CD14-positive monocyte (primary cell): ENCODE results near the gene PSMB2. TPM values are rescaled to one million over a fixed set of nuclear protein-coding genes. Genes with fewer than 3 reads are reported as not detected.

Source experiments
- DNase-seq, 3 donors: peaks; one replicate each; pipeline ENCODE4 v3.0.0-alpha.2; 2011 to 2022
- H2AFZ ChIP-seq: 2 replicates; pipeline ENCODE4 v1.6.0; 2012; ENCODE audit warnings: mild to moderate bottlenecking, low read depth, low read length, inconsistent platforms; ENCODE audit not compliant: insufficient read depth, poor library complexity, severe bottlenecking
- H3K27ac ChIP-seq, 2 donors: 1 replicate in 1 of 2; 2 replicates in 1 of 2; pipeline ENCODE4 v1.5.1; 2012 to 2013; ENCODE audit warnings: low read length in 2 of 2, control low read depth in 1 of 2, inconsistent platforms in 1 of 2, low read depth in 1 of 2, mild to moderate bottlenecking in 1 of 2
- H3K27me3 ChIP-seq, 2 donors: one replicate each; pipeline versions ENCODE4 v1.6.0 to v1.6.1; 2011 to 2013; ENCODE audit warnings: low read length in 2 of 2; ENCODE audit not compliant: control insufficient read depth in 2 of 2, insufficient read depth in 2 of 2
- H3K36me3 ChIP-seq, 2 donors: replicated peaks in 1 of 2; 1 replicate in 1 of 2; 2 replicates in 1 of 2; pipeline versions ENCODE4 v1.5.1 to v1.6.1; 2012 to 2013; ENCODE audit warnings: low read length in 2 of 2, control low read depth in 1 of 2, inconsistent platforms in 1 of 2, mild to moderate bottlenecking in 1 of 2; ENCODE audit not compliant: insufficient read depth in 2 of 2, control insufficient read depth in 1 of 2
- H3K4me1 ChIP-seq, 2 donors: 1 replicate in 1 of 2; 2 replicates in 1 of 2; pipeline versions ENCODE4 v1.5.1 to v1.6.1; 2012 to 2013; ENCODE audit warnings: low read length in 2 of 2, control low read depth in 1 of 2, inconsistent platforms in 1 of 2, mild to moderate bottlenecking in 1 of 2, moderate library complexity in 1 of 2; ENCODE audit not compliant: insufficient read depth in 2 of 2, control insufficient read depth in 1 of 2
- H3K4me2 ChIP-seq: replicated peaks from 2 replicates; pipeline ENCODE3; 2012; ENCODE audit warnings: low read length, moderate library complexity, mild to moderate bottlenecking; ENCODE audit not compliant: poor library complexity, severe bottlenecking; ENCODE audit errors: extremely low read depth
- H3K4me3 ChIP-seq, 3 experiments: fragments of 200-600 bp in 1 of 3; sonication (generic) in 1 of 3; replicated peaks in 1 of 3; 1 replicate in 2 of 3; 2 replicates in 1 of 3; pipeline ENCODE4 v1.5.1; 2011 to 2013; ENCODE audit warnings: low read length in 3 of 3, mild to moderate bottlenecking in 3 of 3, control low read depth in 2 of 3, low read depth in 2 of 3, inconsistent platforms in 1 of 3, moderate library complexity in 1 of 3
- H3K79me2 ChIP-seq: 2 replicates; pipeline ENCODE4 v1.6.0; 2012; ENCODE audit warnings: mild to moderate bottlenecking, control low read depth, inconsistent platforms, low read length, moderate library complexity; ENCODE audit not compliant: insufficient read depth
- H3K9ac ChIP-seq: 2 replicates; pipeline ENCODE4 v1.6.0; 2017; ENCODE audit warnings: low read length, mild to moderate bottlenecking; ENCODE audit not compliant: insufficient read depth, poor library complexity, severe bottlenecking
- H3K9me3 ChIP-seq, 2 donors: replicated peaks in 1 of 2; 1 replicate in 1 of 2; 2 replicates in 1 of 2; pipeline versions ENCODE4 v1.5.1 to v1.6.1; 2012 to 2013; ENCODE audit warnings: low read length in 2 of 2, control low read depth in 1 of 2; ENCODE audit not compliant: control insufficient read depth in 1 of 2, insufficient read depth in 1 of 2
- H4K20me1 ChIP-seq: 2 replicates; pipeline ENCODE4 v1.6.0; 2012; ENCODE audit warnings: mild to moderate bottlenecking, low read length, control low read depth, moderate library complexity; ENCODE audit not compliant: insufficient read depth
- H3K27ac Mint-ChIP-seq, 7 donors: one replicate each; pipeline ENCODE4 v1.8.0; 2020; ENCODE audit warnings: mild to moderate bottlenecking in 7 of 7, mixed read lengths in 7 of 7, moderate library complexity in 6 of 7, inconsistent platforms in 2 of 7
- H3K27me3 Mint-ChIP-seq, 3 donors: one replicate each; pipeline ENCODE4 v1.8.0; 2021 to 2022; ENCODE audit warnings: low read depth in 3 of 3, mild to moderate bottlenecking in 3 of 3, mixed read lengths in 3 of 3, moderate library complexity in 3 of 3, inconsistent platforms in 1 of 3
- H3K36me3 Mint-ChIP-seq, 2 donors: one replicate each; pipeline ENCODE4 v1.8.0; 2020; ENCODE audit warnings: mixed read lengths in 2 of 2, inconsistent platforms in 1 of 2, mild to moderate bottlenecking in 1 of 2
- H3K4me1 Mint-ChIP-seq: one replicate; pipeline ENCODE4 v1.8.0; 2020; ENCODE audit warnings: mild to moderate bottlenecking, mixed read lengths
- H3K4me3 Mint-ChIP-seq, 2 donors: one replicate each; pipeline ENCODE4 v1.8.0; 2020; ENCODE audit warnings: mild to moderate bottlenecking in 2 of 2, mixed read lengths in 2 of 2, moderate library complexity in 1 of 2
- H3K9me3 Mint-ChIP-seq, 7 donors: one replicate each; pipeline ENCODE4 v1.8.0; 2020 to 2022; ENCODE audit warnings: mixed read lengths in 7 of 7, mild to moderate bottlenecking in 6 of 7, moderate library complexity in 6 of 7, inconsistent platforms in 2 of 7
- CTCF ChIP-seq: fragments of 200-600 bp; IDR thresholded peaks from one replicate; pipeline ENCODE4 v1.8.0; 2022; ENCODE audit warnings: antibody characterized with exemption, mild to moderate bottlenecking
- WGBS: methylation state at CpG from one replicate; pipeline ENCODE4 v1.1.5; 2013; ENCODE audit warnings: missing lambda C conversion rate; ENCODE audit not compliant: insufficient coverage; 5-methylcytosine and 5-hydroxymethylcytosine counted together
- intact Hi-C, 2 donors: fragments of 100-400 bp; cut with micrococcal nuclease; formaldehyde crosslinking; loops; one replicate each; pipeline versions ENCODE4 v1.15.0 to v1.15.1; 2023
- polyA plus RNA-seq, 3 donors: library from polyadenylated mRNA; depleted of rRNA in 1 of 3; unstranded in 2 of 3; stranded (reverse) in 1 of 3; fragments of 300-500 nt in 2 of 3; fragments of >200 nt in 1 of 3; fragmentation: Illumina TruSeq in 2 of 3; gene quantifications; 1 replicate in 2 of 3; 2 replicates in 1 of 3; pipeline ENCODE4 v1.2.3, GENCODE V29; 2012 to 2021

PSMB2 gene
- polyA plus RNA-seq, 3 donors = 27.9 to 84.1 (median 78.6) TPM

GRCh38 chr1:35659589-35659988 is 18.3 kb upstream of the PSMB2 start:
- Histone ChIP-seq H4K20me1 (no peaks in the 10 kb centered on the region), H2AFZ (no peak overlapping the region), H3K9me3 (no peaks in the 10 kb centered on the region), H3K27me3 (no peaks in the 10 kb centered on the region), H3K36me3 (no peaks in the 10 kb centered on the region), H3K4me2 (no peak overlapping the region), H3K27ac (no peak overlapping the region), H3K9ac (no peak overlapping the region), H3K79me2 (no peaks in the 10 kb centered on the region), H3K4me1 (no peaks in the 10 kb centered on the region), H3K4me3 (no peak overlapping the region)
- Mint-ChIP-seq H3K4me3 (no peak overlapping the region), H3K9me3 (peaks cover 0 to 2% (median 0%) of the 10 kb centered on the region in 7 donors), H3K4me1 (no peaks in the 10 kb centered on the region), H3K36me3 (no peaks in the 10 kb centered on the region), H3K27me3 (peaks cover 4 to 11% (median 5%) of the 10 kb centered on the region in 3 donors), H3K27ac (peak overlapping the region in 1 of 7 donors; percentile 54)
- intact Hi-C loops = no loop called here
- no peak for DNase-seq
- no peak for TF ChIP-seq CTCF
- 63% methylated on average over 6 of the region's 6 CpGs for WGBS

- Histone ChIP-seq H3K27me3 (no peaks in the 10 kb centered on the region), H3K4me2 (no peak overlapping the region), H3K9ac (no peak overlapping the region), H3K36me3 (no peaks in the 10 kb centered on the region), H3K4me1 (no peaks in the 10 kb centered on the region), H3K4me3 (no peak overlapping the region), H3K79me2 (no peaks in the 10 kb centered on the region), H2AFZ (no peak overlapping the region), H3K27ac (no peak overlapping the region), H3K9me3 (no peaks in the 10 kb centered on the region), H4K20me1 (no peaks in the 10 kb centered on the region)
- no peak overlapping the region for H3K27ac Mint-ChIP-seq
- H3K36me3 Mint-ChIP-seq = no peaks in the 10 kb centered on the region
- intact Hi-C loops = no loop called here
- no peaks in the 10 kb centered on the region for H3K4me1 Mint-ChIP-seq
- peaks cover 4 to 10% (median 8%) of the 10 kb centered on the region in 3 donors for H3K27me3 Mint-ChIP-seq
- DNase-seq = no peak
- H3K9me3 Mint-ChIP-seq = peaks cover 0 to 2% (median 0%) of the 10 kb centered on the region in 7 donors
- 0% methylated on average over 1 of the region's 2 CpGs for WGBS
- TF ChIP-seq CTCF = no peak
- no peak overlapping the region for H3K4me3 Mint-ChIP-seq
Observed at GRCh38 chr1:35657851-35658250, 16.5 kb upstream of the PSMB2 start.
